Transverse colon (tissue), 3 donors: Measurements from ENCODE around the gene CSNK1G1.
"Not testable (repeated sequence)": the region's sequence is repeated elsewhere in the genome, so short reads cannot be mapped to it uniquely, and the experiment has no call there.

Source experiments
- EP300 ChIP-seq: sonication (generic); formaldehyde crosslinking; IDR thresholded peaks from one replicate; pipeline ENCODE4 v1.6.1; 2017; ENCODE audit warnings: antibody characterized with exemption, low read depth
- TF ChIP-seq, protein P1 (sequence below), 5 experiments: fragments of 200-600 bp in 3 of 5; fragments of 450-650 bp in 2 of 5; sonication (generic) in 3 of 5; IDR thresholded peaks; 1 replicate in 2 of 5; 2 replicates in 3 of 5; pipeline ENCODE4 v1.5.1; 2016 to 2017; ENCODE audit warnings: antibody characterized with exemption in 5 of 5, inconsistent platforms in 3 of 5, mild to moderate bottlenecking in 2 of 5, moderate library complexity in 1 of 5

DNA sequence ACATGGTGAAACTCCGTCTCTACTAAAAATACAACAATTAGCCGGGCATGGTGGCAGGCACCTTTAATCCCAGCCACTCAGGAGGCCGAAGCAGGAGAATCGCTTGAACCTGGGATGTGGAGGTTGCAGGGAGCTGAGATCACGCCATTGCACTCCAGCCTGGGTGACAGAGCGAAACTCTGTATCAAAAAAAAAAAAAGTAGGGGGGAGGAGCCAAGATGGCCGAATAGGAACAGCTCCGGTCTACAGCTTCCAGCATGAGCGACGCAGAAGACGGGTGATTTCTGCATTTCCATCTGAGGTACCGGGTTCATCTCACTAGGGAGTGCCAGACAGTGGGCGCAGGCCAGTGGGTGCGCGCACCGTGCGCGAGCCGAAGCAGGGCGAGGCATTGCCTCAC, 29.5 kb downstream of the CSNK1G1 start:
- TF ChIP-seq EP300: not testable (repeated sequence)
- TF ChIP-seq, protein P1, sequence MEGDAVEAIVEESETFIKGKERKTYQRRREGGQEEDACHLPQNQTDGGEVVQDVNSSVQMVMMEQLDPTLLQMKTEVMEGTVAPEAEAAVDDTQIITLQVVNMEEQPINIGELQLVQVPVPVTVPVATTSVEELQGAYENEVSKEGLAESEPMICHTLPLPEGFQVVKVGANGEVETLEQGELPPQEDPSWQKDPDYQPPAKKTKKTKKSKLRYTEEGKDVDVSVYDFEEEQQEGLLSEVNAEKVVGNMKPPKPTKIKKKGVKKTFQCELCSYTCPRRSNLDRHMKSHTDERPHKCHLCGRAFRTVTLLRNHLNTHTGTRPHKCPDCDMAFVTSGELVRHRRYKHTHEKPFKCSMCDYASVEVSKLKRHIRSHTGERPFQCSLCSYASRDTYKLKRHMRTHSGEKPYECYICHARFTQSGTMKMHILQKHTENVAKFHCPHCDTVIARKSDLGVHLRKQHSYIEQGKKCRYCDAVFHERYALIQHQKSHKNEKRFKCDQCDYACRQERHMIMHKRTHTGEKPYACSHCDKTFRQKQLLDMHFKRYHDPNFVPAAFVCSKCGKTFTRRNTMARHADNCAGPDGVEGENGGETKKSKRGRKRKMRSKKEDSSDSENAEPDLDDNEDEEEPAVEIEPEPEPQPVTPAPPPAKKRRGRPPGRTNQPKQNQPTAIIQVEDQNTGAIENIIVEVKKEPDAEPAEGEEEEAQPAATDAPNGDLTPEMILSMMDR (IDR thresholded peaks at IDR 0.05): not testable (repeated sequence)
